ENCODE data around the gene CIAO3.
A peak's percentile ranks its signal among the peaks of the same experiment; 100 is the strongest.

CIAO3 gene

DNA sequence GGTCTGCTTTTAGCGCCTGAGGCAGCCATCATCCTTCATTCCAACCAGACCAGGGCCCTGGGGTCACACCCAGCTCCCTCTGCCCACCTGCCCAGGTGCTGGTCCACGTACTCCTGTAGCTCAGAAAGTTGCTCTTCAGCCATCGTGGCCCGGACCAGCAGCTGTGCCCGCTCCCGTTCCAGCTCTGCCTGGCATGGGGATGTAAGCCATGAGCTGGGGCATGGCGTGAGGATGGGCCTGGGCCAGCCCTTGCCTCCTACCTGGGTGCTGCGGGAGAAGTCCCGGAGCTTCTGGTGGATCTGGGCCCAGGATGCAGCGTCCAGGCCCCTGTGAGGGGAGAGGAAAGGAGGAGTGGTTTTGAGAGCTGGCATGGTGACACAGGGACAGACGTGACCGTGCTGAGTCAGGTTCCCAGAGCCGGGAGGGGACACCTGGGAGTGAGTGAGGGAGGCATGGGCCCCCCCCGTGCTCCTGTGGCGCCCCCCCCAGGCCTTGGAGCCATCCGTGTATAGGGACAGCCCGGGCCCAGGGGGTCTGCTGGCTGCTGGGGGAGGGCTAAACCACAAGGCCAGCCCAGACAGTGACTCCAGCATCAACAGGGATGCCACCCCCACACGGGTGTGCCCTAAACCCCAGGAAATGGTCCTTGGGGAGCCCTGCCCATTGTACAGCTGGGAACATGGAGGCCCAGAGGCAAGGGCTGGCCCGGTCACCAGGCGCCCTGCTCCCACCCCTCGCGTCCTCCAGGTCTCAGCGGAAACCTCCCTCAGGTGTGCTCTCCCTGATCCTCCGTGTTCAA lies 17.8 kb downstream of the CIAO3 start:
- DNase-seq (ENCODE audit: low spot score), result no peak

DNA sequence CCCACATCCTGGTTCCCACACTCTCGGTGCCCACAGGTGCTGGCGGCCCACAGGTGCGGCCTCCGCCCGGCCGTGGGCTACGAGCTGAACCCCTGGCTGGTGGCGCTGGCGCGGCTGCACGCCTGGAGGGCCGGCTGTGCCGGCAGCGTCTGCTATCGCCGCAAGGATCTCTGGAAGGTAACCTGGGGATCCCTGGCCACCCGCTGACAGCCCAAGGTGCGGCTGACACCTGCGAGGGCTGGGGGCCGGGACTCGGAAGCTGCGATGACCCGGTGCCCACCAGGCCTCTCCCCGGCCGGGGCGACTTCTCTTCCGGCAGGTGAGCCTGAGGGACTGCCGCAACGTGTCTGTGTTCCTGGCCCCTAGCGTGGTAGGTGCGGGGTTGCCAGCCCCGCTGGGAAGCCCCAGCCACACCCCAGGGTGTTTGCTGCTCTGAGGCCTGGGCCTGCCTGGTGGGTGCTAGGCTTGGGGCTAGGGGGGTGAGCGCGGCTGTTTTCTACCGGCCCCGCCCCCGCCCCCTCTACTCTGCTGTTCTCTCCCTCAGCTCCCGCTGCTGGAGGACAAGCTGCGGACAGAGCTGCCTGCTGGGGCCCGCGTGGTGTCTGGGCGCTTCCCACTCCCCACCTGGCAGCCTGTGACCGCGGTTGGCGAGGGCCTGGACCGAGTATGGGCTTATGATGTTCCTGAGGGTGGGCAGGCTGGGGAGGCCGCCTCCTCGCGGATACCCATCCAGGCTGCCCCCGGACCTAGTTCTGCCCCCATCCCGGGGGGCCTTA lies 18.8 kb downstream of the CIAO3 start:
- no peak for DNase-seq (ENCODE audit: low spot score)

DNA sequence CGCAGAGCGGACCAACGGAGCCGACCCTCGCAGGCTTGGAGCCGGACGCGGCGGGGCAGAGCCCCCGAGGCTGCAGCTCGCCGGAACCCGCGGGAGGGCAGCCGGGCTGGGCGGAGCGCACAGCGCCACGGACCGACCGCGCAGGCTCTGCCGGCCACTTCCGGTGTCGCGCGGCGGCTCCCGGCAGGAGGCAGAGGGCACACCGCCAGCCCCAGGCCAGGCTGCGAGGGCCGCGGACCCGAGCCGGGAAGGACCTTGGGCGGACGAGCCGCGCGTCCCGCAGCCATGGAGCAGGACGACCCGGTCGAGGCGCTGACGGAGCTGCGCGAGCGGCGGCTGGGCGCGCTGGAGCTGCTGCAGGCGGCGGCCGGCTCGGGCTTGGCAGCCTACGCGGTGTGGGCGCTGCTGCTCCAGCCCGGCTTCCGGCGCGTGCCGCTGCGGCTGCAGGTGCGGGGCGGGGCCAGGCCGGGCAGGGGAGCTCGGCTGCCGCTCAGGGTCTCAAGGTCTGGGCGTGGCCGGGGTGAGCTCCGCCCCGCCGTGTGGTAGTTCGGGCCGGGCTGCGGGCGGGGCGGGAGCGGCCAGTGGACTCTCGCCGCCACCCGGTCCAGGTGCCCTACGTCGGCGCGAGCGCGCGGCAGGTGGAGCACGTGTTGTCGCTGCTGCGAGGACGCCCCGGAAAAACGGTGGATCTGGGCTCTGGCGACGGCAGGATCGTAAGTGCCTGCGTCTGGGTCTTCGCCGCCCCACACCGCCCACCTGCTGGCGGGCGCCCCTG lies 19.6 kb downstream of the CIAO3 start, which contains the start of gene ANTKMT:
Gene ANTKMT (plus strand): TSS at position 157 of the 775 bp plus-strand sequence. CDS start 129 bp downstream, at position 286.
- peak; percentile 94 for DNase-seq (ENCODE audit: low spot score)

DNA sequence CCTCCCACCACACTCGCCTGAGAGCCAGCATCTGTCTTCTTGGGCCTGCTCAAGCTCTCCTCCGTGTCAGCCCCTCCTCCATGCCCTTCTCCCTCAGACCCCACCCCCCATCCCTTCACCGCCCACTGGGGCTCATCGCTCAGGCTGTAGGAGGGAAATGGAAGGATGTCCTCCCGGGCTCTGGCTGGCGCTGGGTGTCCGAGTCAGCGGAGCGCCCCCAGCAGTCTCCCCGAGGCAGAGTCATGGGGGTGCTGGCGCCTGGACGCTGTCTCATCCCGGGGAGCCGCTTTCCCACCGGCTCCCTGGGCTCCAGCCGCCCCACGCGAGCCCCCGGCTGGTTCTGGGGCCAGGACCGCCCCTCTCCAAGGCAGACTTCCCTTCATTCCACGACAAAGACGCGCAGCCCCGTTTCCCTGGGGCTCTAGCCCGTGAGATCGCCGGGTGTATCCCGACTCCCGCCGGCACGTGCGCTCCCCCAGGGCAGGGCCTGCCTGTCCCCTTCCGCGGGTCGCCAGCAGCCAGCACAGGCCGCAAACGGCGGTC lies 20.3 kb downstream of the CIAO3 start:
- peak; percentile 86 for DNase-seq (ENCODE audit: low spot score)

DNA sequence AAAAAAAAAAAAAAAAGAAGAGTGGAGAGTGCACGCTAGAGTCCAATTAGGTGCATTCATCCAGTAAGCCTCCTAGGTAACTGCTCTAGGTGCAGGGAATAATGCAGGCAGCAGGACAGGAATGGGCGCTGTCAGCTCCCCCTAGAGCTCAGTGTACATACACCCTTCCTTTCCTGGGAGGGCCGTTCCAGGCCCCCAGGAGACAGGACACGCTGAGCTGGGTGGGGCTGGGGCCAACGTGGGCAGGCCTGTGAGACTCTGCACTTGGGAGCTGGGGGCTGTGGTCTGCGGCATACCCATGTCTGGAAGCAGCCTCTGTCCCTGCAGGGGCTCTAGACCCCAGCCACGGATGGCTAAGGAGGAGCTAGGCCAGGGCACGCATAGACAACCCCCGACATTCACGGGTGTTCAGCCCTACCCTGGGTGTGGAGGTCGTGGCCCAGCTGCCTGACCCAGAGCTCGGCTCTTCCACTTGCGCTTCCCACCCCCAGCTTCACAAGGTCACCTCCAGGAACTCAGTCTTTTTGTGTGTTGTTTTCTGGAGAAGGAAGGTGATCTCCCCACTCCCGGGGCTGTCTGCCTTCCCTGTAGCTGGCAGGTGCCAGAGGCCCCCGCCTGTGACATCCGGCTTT lies 20.9 kb downstream of the CIAO3 start:
- no peak for DNase-seq (ENCODE audit: low spot score)

DNA sequence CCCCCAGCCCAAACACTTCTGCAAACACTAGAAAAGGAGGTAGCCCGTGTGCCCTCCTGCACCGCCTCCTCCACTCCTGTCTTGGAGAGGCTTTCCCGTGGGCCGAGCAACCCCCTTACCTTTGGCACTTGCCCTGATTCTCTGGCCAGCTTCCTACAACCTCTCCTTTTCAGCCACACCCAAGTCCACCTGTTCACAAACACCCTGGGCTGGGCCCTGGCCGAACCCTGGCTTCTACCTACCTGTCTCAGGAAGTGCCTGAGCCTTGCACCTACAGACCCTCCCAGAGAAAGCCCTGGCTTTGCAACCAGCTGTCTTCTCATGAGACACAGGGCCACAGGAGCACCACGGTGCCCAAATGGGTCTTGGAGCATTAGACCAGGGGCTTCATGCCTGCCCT lies 21.9 kb downstream of the CIAO3 start:
- no peak for DNase-seq (ENCODE audit: low spot score)

DNA sequence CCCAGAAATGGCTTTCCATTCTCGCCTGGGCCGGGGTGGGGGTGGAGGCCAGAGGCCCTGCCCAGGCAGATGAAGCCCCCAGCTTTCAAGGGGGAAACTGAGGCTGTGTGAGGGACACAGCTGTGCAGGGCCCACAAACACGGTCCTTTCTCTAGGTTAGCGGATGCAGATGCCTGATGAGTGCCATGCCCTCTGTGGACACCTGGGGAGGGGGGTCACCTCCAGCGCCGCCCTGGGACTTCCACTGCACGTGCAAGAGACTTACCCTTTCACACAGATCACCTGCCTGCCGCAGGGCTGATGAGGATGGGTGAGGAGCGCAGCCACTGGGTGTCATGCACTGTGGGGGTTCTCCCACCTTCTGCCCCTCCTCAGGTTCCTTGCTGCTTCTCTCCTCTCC lies 22.4 kb downstream of the CIAO3 start:
- no peak for DNase-seq (ENCODE audit: low spot score)

DNA sequence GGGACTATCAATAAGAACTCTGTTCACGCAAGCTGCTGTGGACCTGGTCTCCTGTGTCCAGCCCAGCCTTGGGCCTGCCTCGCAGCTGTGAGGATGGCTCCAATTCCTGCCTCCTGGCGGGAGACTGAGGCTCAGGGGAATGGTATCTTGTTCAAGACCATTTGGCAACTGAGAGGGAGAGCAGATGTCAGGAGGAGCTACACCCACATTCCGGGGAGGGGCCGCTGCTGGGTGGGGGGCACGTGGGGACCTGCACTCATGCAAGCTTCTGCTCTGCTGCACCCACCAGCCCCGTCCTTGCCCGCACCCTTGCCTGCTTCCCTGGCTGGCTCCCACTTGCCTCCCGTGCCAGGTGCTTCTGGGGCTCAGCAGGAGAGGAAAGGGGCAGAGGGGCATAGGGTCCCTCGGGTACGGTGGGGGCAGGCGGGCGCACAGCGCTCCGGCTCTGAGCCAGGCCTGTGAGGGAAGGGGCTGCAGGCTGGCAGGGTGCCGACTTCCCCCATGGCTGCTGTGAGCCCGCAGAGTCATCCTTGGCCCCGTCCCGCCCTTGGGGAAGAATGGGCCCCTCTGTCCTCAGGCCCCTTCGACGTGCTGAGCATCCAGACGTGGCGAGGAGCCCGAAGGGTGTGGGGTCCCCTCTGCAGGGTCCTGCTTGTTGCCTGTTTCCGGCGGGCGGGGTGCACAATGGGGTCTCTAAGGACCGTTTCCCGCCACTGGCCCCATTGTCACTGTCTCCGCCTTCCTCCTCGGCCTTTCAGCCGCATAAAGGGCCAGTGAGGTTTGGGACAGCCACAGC lies 23.1 kb downstream of the CIAO3 start:
- no peak for DNase-seq (ENCODE audit: low spot score)

DNA sequence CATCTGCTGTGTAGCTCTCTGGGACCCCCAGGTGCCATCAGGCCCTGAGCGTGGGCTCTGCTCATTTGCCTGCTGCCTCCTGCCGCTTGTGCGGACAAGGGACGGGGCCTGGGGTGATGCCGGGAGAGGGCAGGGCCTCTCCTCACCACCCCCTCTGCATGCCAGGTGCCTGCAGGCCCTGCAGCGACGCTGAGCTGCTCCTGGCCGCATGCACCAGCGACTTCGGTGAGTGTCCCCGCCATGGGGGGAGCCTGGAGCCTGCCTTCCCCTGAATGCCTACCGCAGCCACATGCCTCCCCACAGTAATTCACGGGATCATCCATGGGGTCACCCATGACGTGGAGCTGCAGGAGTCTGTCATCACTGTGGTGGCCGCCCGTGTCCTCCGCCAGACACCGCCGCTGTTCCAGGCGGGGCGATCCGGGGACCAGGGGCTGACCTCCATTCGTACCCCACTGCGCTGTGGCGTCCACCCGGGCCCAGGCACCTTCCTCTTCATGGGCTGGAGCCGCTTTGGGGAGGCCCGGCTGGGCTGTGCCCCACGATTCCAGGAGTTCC lies 23.9 kb downstream of the CIAO3 start:
- no peak for DNase-seq (ENCODE audit: low spot score)

DNA sequence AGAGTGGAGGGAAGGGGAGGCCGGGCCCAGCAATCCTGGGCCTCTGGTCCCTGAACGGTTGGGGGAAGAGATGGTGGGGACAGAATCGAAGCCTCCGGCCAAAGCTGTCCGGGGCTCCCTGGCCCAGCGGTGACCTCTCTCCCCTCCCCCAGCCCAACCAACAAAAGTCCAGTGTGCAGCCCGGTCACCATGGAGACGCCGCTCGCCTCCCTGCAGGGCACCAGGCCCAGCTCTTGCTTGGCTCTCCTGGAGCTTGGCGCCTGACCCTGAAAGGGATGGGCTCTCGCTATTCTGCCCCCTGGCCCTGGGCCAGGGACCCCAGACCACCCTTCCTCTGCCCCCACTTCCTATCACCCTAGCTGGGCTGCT lies 24.6 kb downstream of the CIAO3 start:
- DNase-seq (ENCODE audit: low spot score), result no peak

DNA sequence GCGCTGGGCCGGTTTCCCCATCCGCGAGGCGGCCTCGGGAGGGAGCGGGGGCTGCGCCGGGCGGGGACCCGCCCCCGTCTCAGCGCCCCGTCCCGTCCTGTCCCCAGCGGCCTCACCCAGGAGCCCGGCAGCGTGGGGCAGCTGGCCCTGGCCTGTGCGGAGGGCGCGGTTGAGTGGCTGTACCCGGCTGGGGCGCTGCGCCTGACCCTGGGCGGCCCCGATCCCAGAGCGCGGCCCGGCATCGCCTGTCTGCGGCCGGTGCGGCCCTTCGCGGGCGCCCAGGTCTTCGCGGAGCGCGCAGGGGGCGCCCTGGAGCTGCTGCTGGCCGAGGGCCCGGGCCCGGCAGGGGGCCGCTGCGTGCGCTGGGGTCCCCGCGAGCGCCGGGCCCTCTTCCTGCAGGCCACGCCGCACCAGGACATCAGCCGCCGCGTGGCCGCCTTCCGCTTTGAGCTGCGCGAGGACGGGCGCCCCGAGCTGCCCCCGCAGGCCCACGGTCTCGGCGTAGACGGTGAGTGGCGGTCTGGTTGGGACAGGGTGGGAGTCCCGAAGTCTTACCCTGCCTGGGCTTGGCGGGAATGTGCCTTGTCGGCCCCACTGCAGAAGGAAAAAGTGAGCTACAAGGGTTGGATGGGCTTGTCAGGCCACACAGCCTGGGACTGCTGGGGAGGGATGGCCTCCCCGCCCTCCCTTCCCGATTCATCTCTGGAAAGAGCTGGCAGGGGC lies 25.2 kb downstream of the CIAO3 start:
- DNase-seq (ENCODE audit: low spot score), result no peak

DNA sequence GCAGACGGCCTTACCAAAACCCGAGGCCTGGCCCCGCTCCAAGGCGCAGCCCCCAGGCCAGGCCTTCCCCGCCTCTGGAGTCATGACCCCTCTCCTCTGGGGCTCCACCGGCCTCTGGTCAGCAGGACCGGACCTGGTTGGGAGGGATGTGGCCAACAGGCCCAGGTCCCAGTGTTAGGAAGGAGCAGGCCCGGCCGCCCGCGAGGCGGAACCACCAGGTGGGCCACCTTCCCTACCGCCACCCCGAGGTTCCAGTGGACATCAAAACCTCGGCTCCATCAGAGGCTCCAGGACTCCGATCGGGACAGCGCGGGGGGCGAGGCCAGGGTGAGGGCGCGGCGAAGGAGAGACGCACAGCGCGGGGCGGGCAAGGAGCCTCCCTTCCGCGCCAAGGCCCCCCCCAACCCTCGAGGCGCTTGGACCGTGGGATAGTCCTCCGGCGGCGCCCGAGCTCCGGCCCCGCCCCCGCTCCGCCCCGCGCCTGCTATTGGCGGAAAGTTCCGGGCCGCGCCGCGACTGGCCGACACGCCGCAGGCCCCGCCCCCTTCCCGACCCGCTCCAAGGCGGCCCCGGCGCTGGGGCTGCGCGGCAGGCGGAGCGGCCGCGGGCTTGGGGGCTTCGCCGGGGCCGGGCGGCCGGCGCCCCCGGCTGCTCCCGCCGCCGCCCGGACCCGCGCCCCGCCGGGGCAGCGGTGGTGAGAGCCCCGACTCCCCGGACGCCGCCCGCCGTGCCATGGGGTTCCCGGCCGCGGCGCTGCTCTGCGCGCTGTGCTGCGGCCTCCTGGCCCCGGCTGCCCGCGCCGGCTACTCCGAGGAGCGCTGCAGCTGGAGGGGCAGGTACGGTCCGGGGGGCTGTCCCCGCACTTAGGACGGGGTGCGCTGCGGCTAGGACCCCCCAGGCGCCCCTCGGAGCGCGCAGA lies 26.0 kb downstream of the CIAO3 start, which contains the start of gene METRN:
Gene METRN (plus strand): TSS at position 561 of the 919 bp plus-strand sequence. CDS start 172 bp downstream, at position 733.
- peak; percentile 79 for DNase-seq (ENCODE audit: low spot score)

DNA sequence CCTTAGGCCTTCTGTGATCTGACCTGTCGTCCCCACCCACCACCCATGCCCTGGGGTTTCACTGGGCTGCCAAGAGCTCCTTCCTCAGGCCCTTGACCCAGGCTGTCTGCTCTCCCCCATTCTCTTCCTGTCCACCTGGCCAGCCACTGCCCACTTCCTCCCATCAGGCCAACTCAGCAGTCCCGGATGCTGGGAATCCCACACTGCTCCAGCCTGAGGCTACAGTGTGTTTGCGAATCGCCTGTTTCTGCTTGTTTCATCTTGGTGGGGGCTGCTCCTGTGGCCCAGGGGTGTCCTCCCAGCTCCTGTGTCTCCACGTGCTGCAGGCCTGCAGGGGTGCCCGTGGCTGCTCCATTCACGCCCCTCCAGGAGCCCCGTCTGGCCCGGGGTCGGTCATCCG lies 26.7 kb downstream of the CIAO3 start:
- DNase-seq (ENCODE audit: low spot score), result no peak

DNA sequence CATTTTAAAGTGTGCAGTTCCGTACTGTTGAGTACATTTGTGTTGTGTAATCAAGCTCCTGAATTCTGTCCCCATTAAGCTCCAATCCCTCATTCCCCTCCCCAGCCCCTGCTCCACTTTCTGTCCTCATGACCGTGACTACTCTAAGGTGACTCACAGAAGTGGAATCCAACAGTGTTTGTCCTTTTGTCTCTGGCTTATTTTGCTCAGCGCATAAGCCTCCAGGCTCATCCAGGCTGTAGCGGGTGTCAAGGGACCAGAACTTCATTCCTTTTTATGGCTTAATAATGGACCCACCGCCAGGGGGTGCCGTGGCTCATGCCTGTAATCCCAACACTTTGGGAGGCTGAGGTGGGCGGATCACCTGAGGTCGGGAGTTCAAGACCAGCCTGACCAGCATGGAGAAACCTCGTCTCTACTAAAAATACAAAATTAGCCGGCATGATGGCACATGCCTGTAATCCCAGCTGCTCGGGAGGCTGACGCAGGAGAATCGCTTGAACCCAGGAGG lies 28.0 kb downstream of the CIAO3 start:
- peak; percentile 53 for DNase-seq (ENCODE audit: low spot score)

DNA sequence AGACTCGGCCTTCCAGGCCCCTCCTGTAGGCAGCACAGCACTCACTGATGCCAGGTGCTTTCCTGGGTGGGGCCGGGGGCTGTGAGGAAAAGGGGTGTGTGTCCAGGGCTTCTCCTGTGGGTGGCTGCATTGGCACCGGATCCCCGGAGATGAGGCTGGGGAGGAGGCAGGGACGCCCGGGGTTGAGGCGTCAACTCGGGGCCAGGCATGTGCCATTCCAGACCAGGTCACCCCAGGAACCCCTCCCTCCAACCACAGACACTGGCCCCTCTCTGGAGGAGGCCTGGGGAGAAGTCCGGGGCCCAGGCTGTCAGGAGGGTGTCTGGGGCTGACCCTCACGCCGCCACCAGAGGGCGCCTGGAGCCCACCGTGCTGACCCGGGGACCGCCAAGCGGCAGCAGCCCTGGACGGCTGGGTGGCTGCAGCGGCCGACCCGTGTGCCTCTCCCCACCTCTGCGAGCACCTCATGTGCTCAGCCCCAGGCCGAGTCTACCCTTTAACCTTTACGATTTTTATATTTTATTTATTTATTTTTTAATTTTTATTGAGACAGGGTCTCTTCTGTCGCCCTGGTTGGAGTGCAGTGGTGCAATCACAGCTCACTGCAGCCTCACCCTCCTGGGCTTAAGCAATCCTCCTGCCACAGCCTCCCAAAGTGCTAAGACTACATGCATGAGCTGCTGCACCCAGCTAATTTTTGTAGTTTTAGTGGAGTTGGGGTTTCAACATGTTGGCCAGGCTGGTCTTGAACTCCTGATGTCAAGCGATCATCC lies 29.1 kb downstream of the CIAO3 start:
- DNase-seq (ENCODE audit: low spot score), result peak; percentile 77

DNA sequence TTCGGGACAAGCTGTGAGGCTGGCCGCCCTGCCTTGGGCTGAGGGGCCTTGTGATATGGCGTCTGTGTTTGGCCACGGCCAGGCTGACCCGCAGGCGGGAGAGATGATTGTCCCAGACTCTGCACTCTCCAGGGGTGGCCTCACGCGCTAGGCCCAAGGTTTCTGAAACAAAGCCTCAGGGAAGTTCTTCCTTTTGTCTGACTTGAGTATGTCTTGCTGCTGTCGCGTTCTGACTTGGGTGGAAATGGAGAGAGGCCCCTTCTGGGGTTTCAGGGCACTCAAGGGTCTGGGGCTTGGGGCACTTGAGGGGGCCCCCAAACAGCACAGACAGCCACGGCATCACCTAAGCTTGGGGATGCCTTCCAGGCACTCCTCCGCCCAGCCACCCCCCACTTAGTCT lies 29.7 kb downstream of the CIAO3 start:
- no peak for DNase-seq (ENCODE audit: low spot score)

DNA sequence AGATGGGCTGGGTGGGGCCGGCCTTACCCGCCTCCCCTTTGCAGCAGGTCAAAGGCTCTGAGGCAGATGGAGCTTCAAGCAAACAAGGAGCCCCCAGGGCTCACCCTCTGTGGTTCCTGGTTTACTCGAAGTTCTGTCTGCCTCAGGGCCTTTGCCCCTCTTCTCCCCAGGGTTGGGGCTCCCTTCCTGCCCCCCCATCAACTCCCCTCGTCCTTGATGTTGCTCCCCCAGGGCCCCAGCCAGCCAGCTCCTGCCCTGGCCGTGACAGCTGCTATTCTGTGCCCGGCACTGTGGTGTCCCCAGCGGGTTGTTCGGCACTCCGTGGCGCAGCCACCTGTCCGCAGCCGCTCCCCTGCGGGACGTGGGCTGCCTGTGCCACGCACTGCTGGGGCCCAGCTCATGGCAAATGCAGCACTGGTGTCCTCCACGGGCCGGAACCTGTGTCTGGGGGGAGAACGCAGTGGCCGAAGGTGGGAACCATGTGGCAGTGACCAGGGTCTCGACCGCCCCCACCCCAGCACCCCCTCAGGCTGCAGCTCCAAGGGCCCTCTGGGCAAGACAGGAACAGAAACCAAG lies 30.2 kb downstream of the CIAO3 start:
- DNase-seq (ENCODE audit: low spot score), result no peak
